ENCODE data around the gene HYI. TPM values are rescaled to one million over a fixed set of nuclear protein-coding genes. Genes with fewer than 3 reads are reported as not detected.
A peak's percentile ranks its signal among the peaks of the same experiment; 100 is the strongest.

The HYI gene
- total RNA-seq, 4 donors from 2014 or later, result 35.5 to 39.4 (median 38.0) TPM

DNA sequence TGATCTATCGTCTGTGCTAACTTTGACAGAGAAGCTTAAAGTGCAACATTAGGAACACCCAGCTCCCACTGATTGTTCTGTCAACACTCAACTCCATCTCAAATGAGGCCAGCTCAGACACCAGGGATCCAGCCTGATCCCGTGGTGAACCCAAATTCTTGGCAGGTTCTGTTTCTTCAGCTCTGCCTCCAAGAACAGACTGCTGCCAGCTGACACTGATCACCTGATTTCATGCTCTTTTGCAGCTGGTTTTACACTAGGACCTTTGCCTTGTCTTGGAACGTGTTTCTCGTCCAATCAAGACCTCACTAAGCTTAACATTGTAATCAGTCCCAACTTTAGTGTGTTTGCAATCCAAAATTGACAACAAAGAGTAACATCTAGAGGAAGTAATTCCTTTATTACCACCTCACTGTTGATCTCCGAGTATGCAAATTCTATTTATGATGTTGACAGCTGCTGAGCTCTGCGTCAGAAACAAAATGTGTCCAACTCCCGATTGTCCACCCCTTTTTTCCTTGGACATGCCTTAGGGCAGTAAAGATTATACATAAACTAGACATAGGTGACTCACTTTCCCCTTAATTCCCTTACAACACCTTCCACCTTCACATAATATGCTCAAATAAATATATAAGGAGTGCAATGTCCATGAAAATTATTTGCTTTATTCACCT is 1.6 kb upstream of the HYI start:
- TF ChIP-seq POLR2A (IDR thresholded peaks at IDR 0.05) (no peak), CTCF (IDR thresholded peaks at IDR 0.05) (no peak)
- intact Hi-C loops (cut with DNase I; ENCODE audit: low total_unique reads), result no loop called here
- WGBS, 2 donors, result 64 to 73% methylated on average over 7 of the region's 7 CpGs
- no peak overlapping the region for H3K4me3 ChIP-seq (ENCODE audit: low read depth, poor library complexity, severe bottlenecking)
- no peak for DNase-seq (ENCODE audit: low spot score in 2 of 2)

- peak in 1 of 2 donors; percentile 68 for DNase-seq (ENCODE audit: low spot score in 2 of 2)
- TF ChIP-seq CTCF (IDR thresholded peaks at IDR 0.05) (no peak), POLR2A (IDR thresholded peaks at IDR 0.05) (no peak)
- WGBS, 2 donors, result 6 to 7% methylated on average over 19 of the region's 19 CpGs
- intact Hi-C loops (cut with DNase I; ENCODE audit: low total_unique reads), result no loop called here
- H3K4me3 ChIP-seq (ENCODE audit: low read depth, poor library complexity, severe bottlenecking), result peak overlapping the region; percentile 20
These were observed 710 bp upstream of the HYI start for GRCh38 chr1:43454270-43455011.

DNA sequence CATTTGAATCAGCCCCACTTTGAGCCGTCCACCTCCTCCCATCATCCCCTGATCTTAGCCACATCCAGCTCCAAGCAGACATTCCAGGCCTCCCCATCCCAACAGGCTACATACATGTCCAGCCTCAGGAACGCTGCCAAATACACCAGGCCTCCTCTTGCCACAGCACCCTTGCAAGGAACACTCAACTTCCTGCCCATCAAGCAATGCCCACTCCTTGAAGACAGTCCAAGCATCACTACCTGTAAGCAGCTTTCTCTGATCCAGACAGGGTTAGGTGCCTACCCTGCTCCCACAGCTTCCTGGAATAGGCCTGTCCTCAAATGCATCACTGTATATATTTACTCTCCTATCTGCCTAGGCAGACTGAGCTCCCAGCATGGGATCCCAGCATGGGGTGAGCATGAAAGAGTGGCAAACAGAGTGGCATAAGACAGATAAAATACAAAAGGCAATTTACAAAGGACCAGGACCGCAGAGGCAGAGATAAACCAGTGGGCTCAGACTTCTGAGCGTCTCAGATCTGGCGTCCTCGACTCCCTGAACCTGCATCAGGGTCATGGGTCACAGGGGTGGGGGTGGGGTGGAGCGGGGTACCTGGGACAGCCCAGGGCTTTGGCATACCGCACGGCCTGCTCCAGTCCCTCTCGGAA is 816 bp downstream of the HYI start:
- TF ChIP-seq POLR2A (IDR thresholded peaks at IDR 0.05) (no peak), CTCF (IDR thresholded peaks at IDR 0.05) (no peak)
- intact Hi-C loops (cut with DNase I; ENCODE audit: low total_unique reads), result no loop called here
- no peak overlapping the region for H3K4me3 ChIP-seq (ENCODE audit: low read depth, poor library complexity, severe bottlenecking)
- DNase-seq (ENCODE audit: low spot score in 2 of 2), result peak in 1 of 2 donors; percentile 86
- 14 to 22% methylated on average over 7 to 10 of the region's 10 CpGs for WGBS, 2 donors

GRCh38 chr1:43451701-43452532 is 1.8 kb downstream of the HYI start:
- TF ChIP-seq CTCF (IDR thresholded peaks at IDR 0.05) (no peak), POLR2A (IDR thresholded peaks at IDR 0.05) (no peak)

GRCh38 chr1:43451157-43451591 is 2.6 kb downstream of the HYI start:
- intact Hi-C loops (cut with DNase I; ENCODE audit: low total_unique reads), result no loop called here
- H3K4me3 ChIP-seq (ENCODE audit: low read depth, poor library complexity, severe bottlenecking), result no peak overlapping the region
- peak in 1 of 2 donors; percentile 82 for DNase-seq (ENCODE audit: low spot score in 2 of 2)
- 60 to 67% methylated on average over 9 to 12 of the region's 12 CpGs for WGBS, 2 donors
- TF ChIP-seq CTCF (IDR thresholded peaks at IDR 0.05), result no peak
- no peak for TF ChIP-seq POLR2A (IDR thresholded peaks at IDR 0.05)

More at GRCh38 chr1:43451701-43452532, 1.8 kb downstream of the HYI start:
- DNase-seq (ENCODE audit: low spot score in 2 of 2), result peak in 1 of 2 donors; percentile 82
- intact Hi-C loops (cut with DNase I; ENCODE audit: low total_unique reads), result no loop called here
- WGBS, 2 donors, result 79 to 85% methylated on average over 22 of the region's 22 CpGs
- no peak overlapping the region for H3K4me3 ChIP-seq (ENCODE audit: low read depth, poor library complexity, severe bottlenecking)

Data from lower leg skin (tissue), 4 donors.